Measurements from ENCODE around the gene FLT3.
"Not testable (repeated sequence)": the region's sequence is repeated elsewhere in the genome, so short reads cannot be mapped to it uniquely, and the experiment has no call there.

FLT3 gene

DNA sequence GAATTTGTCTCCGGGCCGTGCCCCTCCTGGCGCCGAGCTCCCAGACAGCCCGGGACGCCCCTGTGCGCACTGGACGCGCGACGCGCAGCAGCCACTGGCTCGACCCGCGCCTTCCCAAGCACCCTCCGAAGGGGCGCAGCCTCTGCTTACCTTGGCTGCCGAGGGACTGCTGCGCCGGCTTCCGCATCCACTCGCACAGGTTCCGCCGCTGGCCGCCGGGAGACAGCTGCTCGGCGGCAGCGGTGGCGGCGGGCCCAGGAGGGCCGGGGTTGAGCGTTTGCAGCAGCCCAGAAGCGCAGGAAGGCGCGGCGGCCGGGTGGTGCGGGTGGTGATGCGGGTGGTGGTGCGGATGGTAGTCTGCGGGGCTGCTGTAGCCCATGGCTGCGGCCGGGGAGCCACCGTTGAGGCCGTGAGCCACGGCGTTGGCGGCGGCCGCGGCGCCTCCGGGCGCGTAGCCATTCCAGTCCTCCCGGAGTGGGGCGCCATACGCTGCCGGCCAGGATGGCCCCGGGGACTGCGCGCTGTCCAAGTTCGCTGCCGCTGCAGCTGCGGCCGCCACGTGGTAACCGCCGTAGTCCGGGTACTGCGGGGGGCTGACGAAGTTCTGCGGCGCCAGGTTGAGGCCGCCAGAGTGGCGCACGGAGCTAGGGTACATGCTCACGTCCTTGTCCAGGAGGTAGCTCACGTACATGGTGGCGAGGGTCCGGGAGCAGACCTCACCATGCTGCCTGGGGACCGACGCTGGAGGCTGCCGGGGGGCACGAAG is 131.9 kb downstream of the FLT3 start:
- peak overlapping the region; percentile 48 to 59 for H3K4me3 ChIP-seq (ENCODE audit: low read depth in 1 of 2, low read length in 2 of 2)
- H3K27me3 ChIP-seq (ENCODE audit: low read depth, low read length), result peaks cover 68% of the 10 kb centered on the region
- peak overlapping the region; percentile 85 for H3K27ac ChIP-seq (ENCODE audit: low read length)

DNA sequence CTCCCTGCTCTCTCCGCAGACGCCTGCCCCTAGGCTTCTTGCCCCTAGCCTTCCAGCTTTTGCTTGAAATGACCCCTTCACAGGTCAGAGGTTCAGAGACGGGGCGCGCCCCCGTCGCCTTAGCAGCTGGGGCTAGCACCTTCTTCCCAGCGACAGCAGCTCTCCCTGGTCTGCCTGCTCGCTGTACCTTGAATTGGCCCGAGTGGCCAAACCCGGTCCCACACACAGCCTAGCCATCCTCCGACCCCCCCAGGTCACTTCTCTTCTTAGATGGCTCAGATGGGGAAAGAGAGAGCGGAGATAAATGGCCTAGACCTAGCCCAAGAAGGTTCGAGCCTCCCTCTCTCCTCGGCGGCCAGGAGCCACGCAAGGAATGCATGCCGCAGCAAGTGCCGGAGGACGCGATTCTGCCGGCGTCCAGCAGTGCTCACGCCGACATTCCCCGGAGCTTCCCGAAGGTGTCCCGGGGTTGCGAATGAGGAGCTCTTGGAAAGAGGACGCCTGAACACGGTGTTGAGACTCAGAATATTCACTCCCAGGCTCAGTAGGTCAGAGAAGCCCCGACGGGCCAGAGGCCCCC is 132.6 kb downstream of the FLT3 start:
- Histone ChIP-seq H3K27ac (ENCODE audit: low read length) (peak overlapping the region; percentile 85), H3K4me1 (ENCODE audit: control insufficient read depth in 1 of 2, insufficient read depth in 2 of 2, low read length in 2 of 2) (peaks cover 0 to 45% of the 10 kb centered on the region in 2 donors), H3K4me3 (ENCODE audit: low read depth in 1 of 2, low read length in 2 of 2) (peak overlapping the region; percentile 48 to 59)

More for the DNA sequence above, 131.9 kb downstream of the FLT3 start:
- Histone ChIP-seq H3K36me3 (ENCODE audit: control insufficient read depth in 1 of 2, insufficient read depth in 2 of 2, low read length in 2 of 2) (no peaks in the 10 kb centered on the region), H3K9me3 (ENCODE audit: control insufficient read depth in 1 of 2, low read length in 2 of 2) (no peaks in the 10 kb centered on the region), H3K4me1 (ENCODE audit: control insufficient read depth in 1 of 2, insufficient read depth in 2 of 2, low read length in 2 of 2) (peaks cover 0 to 45% of the 10 kb centered on the region in 2 donors)

DNA sequence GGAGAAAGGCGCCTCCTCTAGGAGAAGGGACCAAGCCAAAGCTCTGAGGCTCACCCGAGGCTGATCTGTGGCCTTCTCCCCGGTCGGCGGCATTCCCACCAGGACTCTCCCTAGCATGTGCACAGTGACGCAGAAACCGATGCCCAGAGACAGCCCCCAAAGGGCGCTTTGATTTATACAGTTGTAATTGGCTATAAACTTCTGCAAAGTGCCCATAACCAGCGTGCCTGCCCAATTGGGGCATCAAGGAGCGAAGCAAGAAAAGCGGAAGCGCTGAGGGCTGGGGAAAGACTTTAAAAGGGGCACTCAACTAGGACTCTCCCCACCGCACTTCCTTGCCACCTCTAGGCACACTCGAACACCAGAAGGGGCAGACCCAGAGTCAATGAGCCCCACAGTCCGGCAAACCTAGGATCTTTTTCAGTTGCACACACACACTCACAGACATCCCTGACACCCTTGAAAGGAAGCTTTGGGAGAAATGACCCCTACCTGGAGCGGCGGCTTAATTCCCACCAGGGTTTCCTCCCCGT is 133.1 kb downstream of the FLT3 start:
- Histone ChIP-seq H3K27me3 (ENCODE audit: low read depth, low read length) (peaks cover 68% of the 10 kb centered on the region), H3K27ac (ENCODE audit: low read length) (peak overlapping the region; percentile 85), H3K9me3 (ENCODE audit: control insufficient read depth in 1 of 2, low read length in 2 of 2) (no peaks in the 10 kb centered on the region), H3K4me1 (ENCODE audit: control insufficient read depth in 1 of 2, insufficient read depth in 2 of 2, low read length in 2 of 2) (peaks cover 0 to 45% of the 10 kb centered on the region in 2 donors), H3K4me3 (ENCODE audit: low read depth in 1 of 2, low read length in 2 of 2) (peak overlapping the region in 1 of 2 donors; percentile 59), H3K36me3 (ENCODE audit: control insufficient read depth in 1 of 2, insufficient read depth in 2 of 2, low read length in 2 of 2) (no peaks in the 10 kb centered on the region)

More for the DNA sequence above, 132.6 kb downstream of the FLT3 start:
- H3K36me3 ChIP-seq (ENCODE audit: control insufficient read depth in 1 of 2, insufficient read depth in 2 of 2, low read length in 2 of 2), result no peaks in the 10 kb centered on the region
- no peaks in the 10 kb centered on the region for H3K9me3 ChIP-seq (ENCODE audit: control insufficient read depth in 1 of 2, low read length in 2 of 2)
- H3K27me3 ChIP-seq (ENCODE audit: low read depth, low read length), result peaks cover 68% of the 10 kb centered on the region

DNA sequence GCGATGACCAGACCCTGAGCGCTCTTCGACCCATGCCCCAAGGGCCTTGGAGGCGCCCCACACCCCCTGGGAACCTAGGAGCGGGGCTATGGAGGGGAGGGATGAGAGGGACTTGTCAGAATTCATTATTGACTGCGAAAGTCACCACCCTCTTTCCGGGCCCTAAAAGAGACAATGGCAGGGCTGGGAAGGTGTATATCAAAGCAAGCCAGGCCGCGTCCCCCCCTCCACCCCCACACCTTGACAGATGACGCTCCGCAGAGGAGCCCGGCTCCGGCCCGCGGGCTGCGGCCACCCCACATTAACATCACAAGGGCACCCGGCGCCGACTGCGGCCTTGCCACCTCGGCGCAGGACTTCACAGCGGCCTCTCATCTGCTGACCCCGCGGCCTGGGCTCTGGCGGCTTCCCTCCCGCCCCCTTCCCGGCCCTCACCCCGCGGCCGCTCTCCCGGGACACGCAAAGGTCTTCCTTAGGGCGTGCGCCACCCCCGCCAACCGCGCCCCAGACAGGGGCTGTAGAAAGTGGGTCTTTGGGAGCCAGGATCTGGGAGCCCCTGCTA is 133.7 kb downstream of the FLT3 start:
- H3K4me3 ChIP-seq (ENCODE audit: low read depth in 1 of 2, low read length in 2 of 2), result peak overlapping the region in 1 of 2 donors; percentile 59
- H3K36me3 ChIP-seq (ENCODE audit: control insufficient read depth in 1 of 2, insufficient read depth in 2 of 2, low read length in 2 of 2), result no peaks in the 10 kb centered on the region
- peaks cover 0 to 45% of the 10 kb centered on the region in 2 donors for H3K4me1 ChIP-seq (ENCODE audit: control insufficient read depth in 1 of 2, insufficient read depth in 2 of 2, low read length in 2 of 2)
- H3K9me3 ChIP-seq (ENCODE audit: control insufficient read depth in 1 of 2, low read length in 2 of 2), result no peaks in the 10 kb centered on the region
- peaks cover 66% of the 10 kb centered on the region for H3K27me3 ChIP-seq (ENCODE audit: low read depth, low read length)
- peak overlapping the region; percentile 85 for H3K27ac ChIP-seq (ENCODE audit: low read length)

DNA sequence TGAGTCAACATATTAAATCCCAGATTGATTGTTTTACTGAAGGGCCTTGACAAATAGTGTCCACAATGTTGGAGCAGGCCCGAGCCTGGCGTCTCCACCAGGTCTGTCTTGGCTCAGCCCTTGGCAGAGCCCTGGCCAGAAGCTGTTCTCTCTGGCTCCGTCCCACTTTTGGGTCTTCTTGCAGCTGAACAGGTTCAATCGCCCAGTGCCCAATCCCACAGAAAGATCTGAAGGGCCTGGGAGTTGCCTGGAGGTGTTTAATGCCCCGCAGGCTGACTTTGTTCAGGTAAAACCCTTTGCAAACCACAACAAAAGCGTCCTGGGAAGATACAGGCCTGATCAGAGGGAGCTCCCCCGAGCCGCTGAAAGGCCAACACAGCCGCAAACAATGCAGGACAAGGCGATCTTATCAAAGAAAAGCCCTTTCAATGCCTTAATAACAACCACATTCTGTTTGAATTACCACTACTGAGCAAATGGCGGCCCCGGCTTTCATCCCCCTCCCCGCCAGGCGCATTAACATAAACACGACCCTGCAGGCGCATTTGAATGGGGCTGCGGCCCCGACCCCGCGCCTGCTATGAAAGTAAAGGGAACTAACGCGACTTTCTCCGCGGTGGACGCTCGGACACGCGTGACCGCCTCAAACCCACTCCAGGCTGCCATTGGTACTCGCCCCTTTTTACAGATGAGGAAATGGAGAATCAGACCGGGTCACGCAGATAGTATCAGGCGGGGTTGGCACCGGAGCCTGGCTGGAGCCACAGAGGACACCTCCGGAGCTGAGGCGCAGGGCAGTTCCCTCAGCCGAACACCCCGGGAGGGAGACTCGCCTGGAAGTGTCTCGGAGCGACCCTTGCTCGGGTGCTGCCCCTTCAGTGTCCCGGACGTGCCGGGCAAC is 134.4 kb downstream of the FLT3 start:
- peak overlapping the region in 1 of 2 donors; percentile 35 for H3K4me3 ChIP-seq (ENCODE audit: low read depth in 1 of 2, low read length in 2 of 2)

DNA sequence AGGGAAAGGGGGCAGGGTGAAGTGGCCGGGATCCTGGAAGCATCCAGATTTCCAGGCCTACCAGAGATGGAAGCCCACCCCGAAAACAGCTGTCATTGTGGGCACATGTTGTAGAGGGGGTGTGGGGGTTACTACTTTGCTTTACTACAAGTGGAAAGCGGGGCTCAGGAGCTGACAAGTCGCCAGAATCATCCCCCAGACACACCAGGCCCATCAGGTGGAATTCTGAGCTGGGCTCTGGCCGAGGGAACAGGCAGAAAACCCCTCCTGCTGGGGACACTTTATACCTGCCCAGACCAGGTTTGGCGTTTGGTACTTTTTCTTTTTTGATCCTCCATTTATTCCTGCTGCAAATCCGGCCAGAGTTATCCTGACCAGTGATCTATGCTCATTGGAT is 135.0 kb downstream of the FLT3 start:
- H3K4me1 ChIP-seq (ENCODE audit: control insufficient read depth in 1 of 2, insufficient read depth in 2 of 2, low read length in 2 of 2), result peaks cover 0 to 53% of the 10 kb centered on the region in 2 donors
- H3K27ac ChIP-seq (ENCODE audit: low read length), result peak overlapping the region; percentile 79
- H3K9me3 ChIP-seq (ENCODE audit: control insufficient read depth in 1 of 2, low read length in 2 of 2), result no peaks in the 10 kb centered on the region
- H3K4me3 ChIP-seq (ENCODE audit: low read depth in 1 of 2, low read length in 2 of 2), result peak overlapping the region in 1 of 2 donors; percentile 35
- H3K27me3 ChIP-seq (ENCODE audit: low read depth, low read length), result peaks cover 57% of the 10 kb centered on the region
- no peaks in the 10 kb centered on the region for H3K36me3 ChIP-seq (ENCODE audit: control insufficient read depth in 1 of 2, insufficient read depth in 2 of 2, low read length in 2 of 2)

More for the DNA sequence above, 134.4 kb downstream of the FLT3 start:
- Histone ChIP-seq H3K27ac (ENCODE audit: low read length) (peak overlapping the region; percentile 79), H3K9me3 (ENCODE audit: control insufficient read depth in 1 of 2, low read length in 2 of 2) (no peaks in the 10 kb centered on the region), H3K4me1 (ENCODE audit: control insufficient read depth in 1 of 2, insufficient read depth in 2 of 2, low read length in 2 of 2) (peaks cover 0 to 48% of the 10 kb centered on the region in 2 donors), H3K27me3 (ENCODE audit: low read depth, low read length) (peaks cover 58% of the 10 kb centered on the region), H3K36me3 (ENCODE audit: control insufficient read depth in 1 of 2, insufficient read depth in 2 of 2, low read length in 2 of 2) (no peaks in the 10 kb centered on the region)

DNA sequence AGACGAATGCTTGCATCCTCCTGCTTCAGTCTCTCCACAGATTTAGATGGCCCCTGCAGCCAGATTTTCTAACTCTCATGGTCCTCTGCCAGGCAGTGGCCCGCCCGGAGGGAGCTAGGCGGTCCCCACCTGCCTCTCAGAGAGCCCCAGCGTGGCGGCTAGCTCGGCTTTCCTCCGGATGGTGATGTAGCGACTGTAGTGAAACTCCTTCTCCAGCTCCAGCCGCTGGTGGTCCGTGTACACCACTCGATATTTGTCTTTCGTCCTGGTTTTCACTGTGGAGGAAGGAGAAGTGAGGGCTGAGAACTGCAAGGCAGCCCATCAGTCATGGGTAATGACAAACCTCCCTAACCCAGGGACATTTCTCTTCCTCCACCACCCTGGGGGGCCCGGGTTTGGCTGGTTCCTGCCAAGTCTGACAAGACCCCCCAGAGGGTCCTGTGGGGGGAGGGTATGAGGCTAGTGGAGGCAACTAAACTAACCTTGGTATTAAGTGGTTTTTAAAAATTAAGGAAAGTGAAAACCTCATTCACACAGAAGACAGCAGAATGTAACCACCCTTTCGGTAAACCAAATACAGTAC is 135.5 kb downstream of the FLT3 start:
- peak overlapping the region in 1 of 2 donors; percentile 35 for H3K4me3 ChIP-seq (ENCODE audit: low read depth in 1 of 2, low read length in 2 of 2)
- peaks cover 59% of the 10 kb centered on the region for H3K27me3 ChIP-seq (ENCODE audit: low read depth, low read length)
- H3K9me3 ChIP-seq (ENCODE audit: control insufficient read depth in 1 of 2, low read length in 2 of 2), result no peaks in the 10 kb centered on the region
- peak overlapping the region; percentile 79 for H3K27ac ChIP-seq (ENCODE audit: low read length)
- no peaks in the 10 kb centered on the region for H3K36me3 ChIP-seq (ENCODE audit: control insufficient read depth in 1 of 2, insufficient read depth in 2 of 2, low read length in 2 of 2)
- H3K4me1 ChIP-seq (ENCODE audit: control insufficient read depth in 1 of 2, insufficient read depth in 2 of 2, low read length in 2 of 2), result peaks cover 0 to 55% of the 10 kb centered on the region in 2 donors

DNA sequence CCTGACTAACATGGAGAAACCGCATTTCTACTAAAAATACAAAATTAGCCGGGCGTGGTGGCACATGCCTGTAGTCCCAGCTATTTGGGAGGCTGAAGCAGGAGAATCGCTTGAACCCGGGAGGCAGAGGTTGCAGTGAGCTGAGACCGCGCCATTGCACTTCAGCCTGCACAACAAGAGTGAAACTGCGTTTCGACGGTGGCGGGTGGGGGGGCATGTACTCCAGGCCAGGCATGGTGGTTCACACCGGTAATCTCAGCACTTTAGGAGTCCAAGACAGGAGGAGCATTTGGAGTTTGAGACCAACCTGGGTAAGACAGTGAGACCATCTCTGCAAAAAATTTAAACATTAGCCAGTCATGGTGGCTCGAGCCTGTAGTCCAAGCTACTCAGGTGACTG is 136.2 kb downstream of the FLT3 start:
- Histone ChIP-seq H3K27ac (ENCODE audit: low read length) (peak overlapping the region; percentile 79), H3K4me1 (ENCODE audit: control insufficient read depth in 1 of 2, insufficient read depth in 2 of 2, low read length in 2 of 2) (peaks cover 0 to 52% of the 10 kb centered on the region in 2 donors), H3K27me3 (ENCODE audit: low read depth, low read length) (peaks cover 58% of the 10 kb centered on the region)
- H3K36me3 ChIP-seq (ENCODE audit: control insufficient read depth in 1 of 2, insufficient read depth in 2 of 2, low read length in 2 of 2); H3K9me3 ChIP-seq (ENCODE audit: control insufficient read depth in 1 of 2, low read length in 2 of 2); H3K4me3 ChIP-seq (ENCODE audit: low read depth in 1 of 2, low read length in 2 of 2): not testable (repeated sequence)

DNA sequence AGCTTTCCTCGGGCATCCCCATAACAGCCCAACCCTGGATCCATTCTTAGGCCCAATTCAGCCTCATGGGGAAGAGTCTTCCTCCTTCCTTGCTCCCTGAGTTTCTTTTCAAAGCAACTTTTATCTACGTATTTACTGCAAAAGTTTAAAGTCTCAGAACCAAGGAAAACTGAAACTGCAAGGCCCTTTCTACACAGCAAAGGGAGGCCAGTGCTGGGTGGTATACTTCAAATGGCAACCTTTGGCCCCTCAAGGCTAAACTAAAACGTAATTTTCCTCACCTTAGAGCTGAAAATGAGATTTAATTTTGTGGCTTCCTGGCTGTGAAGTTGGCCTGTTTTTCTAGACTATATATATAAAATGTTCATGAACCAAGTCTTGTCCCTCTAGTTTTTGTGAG is 136.9 kb downstream of the FLT3 start:
- peaks cover 0 to 45% of the 10 kb centered on the region in 2 donors for H3K4me1 ChIP-seq (ENCODE audit: control insufficient read depth in 1 of 2, insufficient read depth in 2 of 2, low read length in 2 of 2)
- H3K4me3 ChIP-seq (ENCODE audit: low read depth in 1 of 2, low read length in 2 of 2), result no peak overlapping the region
- no peaks in the 10 kb centered on the region for H3K36me3 ChIP-seq (ENCODE audit: control insufficient read depth in 1 of 2, insufficient read depth in 2 of 2, low read length in 2 of 2)
- no peaks in the 10 kb centered on the region for H3K9me3 ChIP-seq (ENCODE audit: control insufficient read depth in 1 of 2, low read length in 2 of 2)
- peak overlapping the region; percentile 79 for H3K27ac ChIP-seq (ENCODE audit: low read length)
- H3K27me3 ChIP-seq (ENCODE audit: low read depth, low read length), result peaks cover 59% of the 10 kb centered on the region

DNA sequence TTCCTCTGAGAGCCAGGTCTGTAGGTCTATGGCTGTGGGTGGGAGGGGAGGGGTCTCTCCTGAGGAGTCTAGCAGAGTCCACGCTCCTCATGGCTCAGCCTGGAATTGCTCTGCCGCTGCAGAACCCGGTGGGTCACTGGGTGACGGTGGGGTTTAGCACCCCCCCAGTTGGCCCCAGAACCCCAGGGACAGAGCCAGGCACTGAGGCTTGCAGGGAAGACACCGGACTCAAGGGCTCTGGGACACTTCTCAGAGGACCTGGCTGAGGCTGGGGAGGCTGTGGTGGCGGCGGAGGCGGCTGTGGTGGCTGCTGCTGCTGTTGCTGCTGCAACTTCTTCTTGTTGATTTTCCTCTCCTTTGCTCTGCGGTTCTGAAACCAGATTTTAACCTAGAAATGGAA is 137.4 kb downstream of the FLT3 start:
- no peaks in the 10 kb centered on the region for H3K36me3 ChIP-seq (ENCODE audit: control insufficient read depth in 1 of 2, insufficient read depth in 2 of 2, low read length in 2 of 2)
- H3K4me1 ChIP-seq (ENCODE audit: control insufficient read depth in 1 of 2, insufficient read depth in 2 of 2, low read length in 2 of 2), result peaks cover 0 to 40% of the 10 kb centered on the region in 2 donors
- peaks cover 57% of the 10 kb centered on the region for H3K27me3 ChIP-seq (ENCODE audit: low read depth, low read length)
- no peak overlapping the region for H3K4me3 ChIP-seq (ENCODE audit: low read depth in 1 of 2, low read length in 2 of 2)
- peak overlapping the region; percentile 79 for H3K27ac ChIP-seq (ENCODE audit: low read length)
- H3K9me3 ChIP-seq (ENCODE audit: control insufficient read depth in 1 of 2, low read length in 2 of 2), result no peaks in the 10 kb centered on the region

All from muscle layer of duodenum (tissue), 2 donors.